Measurements from ENCODE around the gene CDKN2AIPNL. TPM values are rescaled to one million over a fixed set of nuclear protein-coding genes. Genes with fewer than 3 reads are reported as not detected.
"Not testable (repeated sequence)": the region's sequence is repeated elsewhere in the genome, so short reads cannot be mapped to it uniquely, and the experiment has no call there.

CDKN2AIPNL gene
- total and polyA plus RNA-seq, 5 experiments from 2014 or later: 18.3 to 34.2 (median 28.0) TPM

DNA sequence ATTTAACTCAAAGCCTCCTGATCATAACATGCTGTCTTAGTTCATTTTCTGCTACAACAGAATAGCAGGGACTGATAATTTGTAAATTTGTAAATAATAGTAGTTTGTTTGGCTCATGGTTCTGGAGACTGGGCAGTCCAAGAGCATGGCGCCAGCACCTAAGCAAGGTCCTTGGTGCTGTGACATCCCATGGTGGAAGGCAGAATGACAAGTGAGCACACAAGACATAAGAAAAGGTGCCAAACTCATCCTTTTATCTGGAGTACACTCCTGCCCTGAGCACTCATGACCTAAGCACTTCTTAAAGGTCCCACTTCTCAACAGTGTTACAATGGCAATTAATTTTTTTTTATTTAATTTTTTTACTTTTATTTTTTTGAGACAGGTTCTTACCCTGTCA, 24.2 kb downstream of the CDKN2AIPNL start:
- Mint-ChIP-seq H3K27me3 (no peaks in the 10 kb centered on the region), H3K27ac (peak overlapping the region in 2 of 10 donors; percentile 41 to 81), H3K4me1 (peaks cover 4 to 14% (median 8%) of the 10 kb centered on the region in 4 donors), H3K36me3 (peaks cover 10 to 96% (median 36%) of the 10 kb centered on the region in 3 donors), H3K9me3 (peaks cover 0 to 2% (median 0%) of the 10 kb centered on the region in 9 donors), H3K4me3 (no peak overlapping the region)
- peak in 1 of 2 donors; percentile 32 for ATAC-seq
- no peak for DNase-seq
- POLR2A ChIA-PET: no interaction called here

DNA sequence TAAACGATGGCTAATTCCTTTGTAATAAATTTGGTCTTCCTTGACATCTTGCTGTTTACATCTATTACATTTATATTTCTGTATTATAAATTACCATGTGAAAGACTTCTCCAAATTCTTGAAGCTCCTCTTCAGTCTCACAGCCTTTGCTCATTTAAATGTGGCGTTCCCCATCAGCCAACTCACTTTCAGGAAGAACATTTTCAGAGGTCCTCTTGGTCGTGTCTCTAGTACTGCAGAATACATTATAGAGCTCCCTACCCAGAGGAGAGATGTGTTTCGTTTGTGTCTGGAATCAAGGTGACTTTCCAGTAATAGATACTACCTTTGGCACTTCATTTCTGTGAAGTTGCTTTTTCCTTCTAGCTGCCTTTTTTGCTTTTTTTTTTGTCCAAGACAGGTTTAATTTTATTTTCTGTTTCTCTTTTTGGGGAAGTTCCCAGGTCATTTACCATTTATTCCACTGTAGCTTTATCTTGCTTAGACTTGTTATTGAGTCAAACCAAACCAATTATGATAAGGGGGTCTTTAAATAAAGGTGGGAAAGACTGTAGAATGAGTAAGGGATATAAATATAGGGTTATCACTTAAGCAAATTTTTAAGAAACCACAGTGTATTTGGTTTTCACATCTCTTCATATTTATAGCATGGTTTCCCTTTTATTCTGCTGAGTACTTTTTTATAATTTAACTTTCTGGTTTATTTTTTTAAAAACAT, 27.5 kb downstream of the CDKN2AIPNL start:
- Mint-ChIP-seq H3K27ac (peak overlapping the region in 5 of 10 donors; percentile 2 to 83 (median 52)), H3K36me3 (peaks cover 10 to 96% (median 26%) of the 10 kb centered on the region in 3 donors), H3K27me3 (no peaks in the 10 kb centered on the region), H3K4me1 (peaks cover 4 to 29% (median 22%) of the 10 kb centered on the region in 4 donors), H3K4me3 (no peak overlapping the region), H3K9me3 (peaks cover 0 to 2% (median 0%) of the 10 kb centered on the region in 9 donors)
- ATAC-seq (no peak), DNase-seq (no peak)
- POLR2A ChIA-PET: interaction anchor here (0.7 to 1.2 kb wide), 3 partner anchors 27 to 141 kb away, joined by 3 read pairs; partner anchors contain the start of gene CDKN2AIPNL

DNA sequence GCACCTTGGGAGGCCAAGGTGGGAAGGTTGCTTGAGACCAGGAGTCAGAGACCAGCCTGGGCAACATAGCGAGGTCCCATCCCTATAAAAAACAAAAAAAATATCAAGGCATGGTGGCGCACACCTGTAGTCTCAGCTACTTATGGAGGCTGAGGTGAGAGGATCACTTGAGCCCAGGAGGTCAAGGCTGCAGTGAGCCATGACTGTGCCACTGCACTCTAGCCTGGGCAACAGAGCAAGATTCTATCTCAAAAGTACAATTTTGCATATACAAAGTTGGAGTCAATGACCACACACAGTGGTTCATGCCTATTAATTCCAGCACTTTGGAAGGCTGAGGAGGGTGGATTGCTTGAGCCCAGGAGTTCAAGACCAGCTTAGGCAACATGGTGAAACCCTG, 29.5 kb downstream of the CDKN2AIPNL start:
- not testable (repeated sequence) for H3K4me3 Mint-ChIP-seq, H3K9me3 Mint-ChIP-seq, H3K27me3 Mint-ChIP-seq, DNase-seq, ATAC-seq
- POLR2A ChIA-PET: interaction anchor here (1.3 to 1.7 kb wide), 2 partner anchors 11 to 14 kb away, joined by 4 to 7 read pairs; partner anchors contain the start of gene UBE2B
- peaks cover 10 to 96% (median 21%) of the 10 kb centered on the region in 3 donors for H3K36me3 Mint-ChIP-seq
- H3K27ac Mint-ChIP-seq: peak overlapping the region in 2 of 10 donors; percentile 2 to 52
- peaks cover 7 to 43% (median 39%) of the 10 kb centered on the region in 4 donors for H3K4me1 Mint-ChIP-seq

DNA sequence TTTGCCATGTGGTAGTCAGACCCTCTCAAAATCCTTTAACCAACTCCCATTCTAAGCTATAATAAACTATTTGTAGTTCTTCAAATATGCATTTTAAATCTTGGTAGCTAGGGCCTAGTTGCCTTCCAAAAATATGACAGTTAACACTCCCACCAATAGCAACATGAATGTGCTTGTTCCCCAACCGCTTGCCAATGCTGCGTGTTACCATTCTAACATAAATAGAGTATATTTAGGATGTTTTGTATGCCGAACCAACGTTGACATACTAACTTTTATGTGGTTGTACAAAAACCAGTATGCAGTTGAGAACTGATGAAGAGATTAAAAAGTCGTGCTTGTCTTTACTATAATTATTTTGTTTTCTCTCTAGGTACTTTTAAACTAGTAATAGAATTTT, 31.3 kb downstream of the CDKN2AIPNL start:
- no peaks in the 10 kb centered on the region for H3K9me3 Mint-ChIP-seq
- peak overlapping the region in 9 of 10 donors; percentile 14 to 69 (median 41) for H3K4me3 Mint-ChIP-seq
- peak; percentile 55 to 77 for ATAC-seq
- DNase-seq: peak in 3 of 10 donors; percentile 15 to 52 (median 51)
- H3K27ac Mint-ChIP-seq: peak overlapping the region in 9 of 10 donors; percentile 38 to 91 (median 58)
- POLR2A ChIA-PET: interaction anchor here (0.7 to 2.0 kb wide), 2 partner anchors 9 to 204 kb away, joined by 3 to 8 read pairs; partner anchors contain the start of gene UBE2B
- H3K4me1 Mint-ChIP-seq: peaks cover 9 to 53% (median 50%) of the 10 kb centered on the region in 4 donors
- no peaks in the 10 kb centered on the region for H3K27me3 Mint-ChIP-seq
- peaks cover 10 to 94% (median 15%) of the 10 kb centered on the region in 3 donors for H3K36me3 Mint-ChIP-seq

DNA sequence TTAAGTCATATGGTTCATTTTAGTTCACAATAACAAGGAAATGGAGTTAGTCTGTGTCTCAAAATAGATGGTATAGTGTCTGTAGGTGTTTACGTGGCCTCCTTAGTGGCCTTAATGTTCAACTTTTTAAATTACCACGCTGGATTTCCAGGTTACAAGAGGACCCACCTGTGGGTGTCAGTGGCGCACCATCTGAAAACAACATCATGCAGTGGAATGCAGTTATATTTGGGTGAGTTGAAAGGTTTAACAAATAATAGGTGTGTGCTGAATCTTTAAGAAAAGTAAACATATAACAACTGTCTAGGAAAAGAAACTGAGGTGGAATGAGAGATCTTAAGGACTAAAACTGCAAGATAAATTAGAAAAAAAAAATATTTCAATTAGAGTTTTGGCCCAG, 37.4 kb downstream of the CDKN2AIPNL start:
- Mint-ChIP-seq H3K4me3 (peak overlapping the region in 9 of 10 donors; percentile 2 to 91 (median 61)), H3K27me3 (peaks cover 0 to 3% (median 0%) of the 10 kb centered on the region in 5 donors), H3K36me3 (peaks cover 0 to 54% (median 8%) of the 10 kb centered on the region in 3 donors), H3K4me1 (peaks cover 18 to 75% (median 69%) of the 10 kb centered on the region in 4 donors), H3K27ac (peak overlapping the region in 8 of 10 donors; percentile 2 to 98 (median 42)), H3K9me3 (peaks cover 0 to 3% (median 0%) of the 10 kb centered on the region in 9 donors)
- DNase-seq (peak in 2 of 10 donors; percentile 16 to 23), ATAC-seq (no peak)
- POLR2A ChIA-PET: no interaction called here

DNA sequence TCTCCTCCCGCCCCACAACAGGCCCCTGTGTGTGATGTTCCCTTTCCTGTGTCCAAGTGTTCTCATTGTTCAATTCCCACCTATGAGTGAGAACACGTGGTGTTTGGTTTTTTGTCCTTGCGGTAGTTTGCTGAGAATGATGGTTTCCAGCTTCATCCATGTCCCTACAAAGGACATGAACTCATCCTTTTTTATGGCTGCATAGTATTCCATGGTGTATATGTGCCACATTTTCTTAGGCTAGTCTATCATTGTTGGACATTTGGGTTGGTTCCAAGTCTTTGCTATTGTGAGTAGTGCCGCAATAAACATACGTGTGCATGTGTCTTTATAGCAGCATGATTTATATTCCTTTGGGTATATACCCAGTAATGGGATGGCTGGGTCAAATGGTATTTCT, 38.0 kb downstream of the CDKN2AIPNL start:
- DNase-seq, ATAC-seq, POLR2A ChIA-PET, H3K9me3 Mint-ChIP-seq, H3K27me3 Mint-ChIP-seq: not testable (repeated sequence)
- peak overlapping the region in 6 of 10 donors; percentile 53 to 98 (median 70) for H3K27ac Mint-ChIP-seq
- H3K36me3 Mint-ChIP-seq: peaks cover 0 to 48% (median 4%) of the 10 kb centered on the region in 3 donors
- peak overlapping the region; percentile 9 to 97 (median 69) for H3K4me3 Mint-ChIP-seq
- peaks cover 18 to 69% (median 63%) of the 10 kb centered on the region in 4 donors for H3K4me1 Mint-ChIP-seq

DNA sequence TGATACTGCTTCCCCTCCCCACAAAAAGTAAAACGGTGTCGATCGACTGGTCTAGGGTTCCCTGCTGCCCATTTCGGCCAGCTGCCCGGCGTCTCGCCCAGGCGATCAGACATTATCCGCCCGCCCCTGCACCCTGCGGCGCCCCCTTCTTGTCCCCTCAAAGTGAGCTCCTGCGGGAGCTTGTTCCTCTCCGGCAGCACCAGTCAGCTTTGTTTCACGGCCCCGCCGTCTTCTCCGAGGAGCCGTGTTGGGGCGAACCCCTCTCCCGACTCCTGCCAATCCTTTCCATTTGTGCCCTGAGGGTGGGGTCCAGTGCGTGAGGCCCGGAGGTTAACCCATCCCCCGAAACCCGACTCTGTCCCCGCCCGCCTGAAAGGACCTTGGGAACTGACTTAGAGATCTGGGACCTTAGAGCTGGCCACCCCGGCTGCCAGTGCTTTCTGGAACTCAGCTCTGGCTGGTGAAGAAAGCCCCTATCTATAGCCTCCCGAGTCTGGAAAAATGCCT, 39.8 kb downstream of the CDKN2AIPNL start:
- peak overlapping the region; percentile 90 to 100 (median 99) for H3K27ac Mint-ChIP-seq
- H3K27me3 Mint-ChIP-seq: peaks cover 0 to 3% (median 0%) of the 10 kb centered on the region in 5 donors
- POLR2A ChIA-PET: interaction anchor here (0.5 to 7.8 kb wide), 22 partner anchors 8 to 1635 kb away, joined by 3 to 121 read pairs (median 5); partner anchors contain the start of genes C5orf24, CDKN2AIPNL, HSPA4 and JADE2
- DNase-seq (peak in 8 of 10 donors; percentile 14 to 63 (median 36)), ATAC-seq (no peak)
- peak overlapping the region; percentile 88 to 99 (median 98) for H3K4me3 Mint-ChIP-seq
- peaks cover 3 to 33% (median 4%) of the 10 kb centered on the region in 3 donors for H3K36me3 Mint-ChIP-seq
- H3K4me1 Mint-ChIP-seq: peaks cover 20 to 65% (median 58%) of the 10 kb centered on the region in 4 donors
- peaks cover 0 to 3% (median 0%) of the 10 kb centered on the region in 9 donors for H3K9me3 Mint-ChIP-seq

DNA sequence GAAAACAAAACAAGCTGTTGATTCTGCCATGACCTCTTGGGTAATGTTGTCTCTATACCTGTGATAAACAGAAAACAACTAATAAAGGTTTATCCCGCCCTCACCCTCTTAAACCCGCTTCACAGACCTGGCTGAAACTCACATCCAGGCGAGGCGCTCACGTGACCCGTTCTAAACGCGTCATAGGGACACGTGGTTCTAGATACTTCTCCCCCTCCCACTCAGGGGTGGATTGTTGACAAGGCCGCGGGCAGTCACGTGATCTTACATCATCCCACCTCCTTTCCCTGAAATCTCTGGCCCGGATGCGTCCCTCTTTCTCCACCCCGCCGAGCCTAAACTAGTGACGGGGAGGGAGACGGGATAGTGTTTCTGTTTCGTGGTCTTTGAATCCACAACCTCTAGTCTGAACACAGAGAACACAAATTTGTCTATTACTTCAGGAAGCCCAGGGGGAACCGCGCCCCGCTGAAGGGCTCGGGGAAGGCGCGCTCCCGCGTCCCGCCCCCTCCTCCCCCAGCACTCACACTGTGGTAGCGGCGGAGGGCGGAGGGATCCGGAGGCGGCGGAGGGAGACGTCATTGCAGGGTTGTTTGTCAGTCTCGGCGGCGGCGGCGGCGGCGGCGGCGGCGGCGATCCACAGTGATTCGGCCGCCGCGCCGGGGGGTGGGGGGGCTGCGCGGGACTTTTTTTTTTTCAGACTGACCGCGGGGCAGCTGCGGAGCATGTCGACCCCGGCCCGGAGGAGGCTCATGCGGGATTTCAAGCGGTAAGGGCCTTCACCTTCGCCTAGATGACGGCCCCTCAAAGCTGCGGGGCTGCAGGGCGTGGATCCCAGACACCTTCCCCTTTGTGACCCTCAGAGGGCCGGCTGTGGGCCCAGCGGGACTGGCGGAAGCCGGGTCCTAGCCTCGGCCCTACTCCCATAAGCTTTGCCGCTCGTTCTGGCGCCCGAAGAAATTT, 40.5 kb downstream of the CDKN2AIPNL start, which contains the start of gene UBE2B:
TSS of gene UBE2B (plus strand) at position 699 of the 963 bp plus-strand sequence. CDS start at position 726, 27 bp downstream.
- POLR2A ChIA-PET: interaction anchor here (0.5 to 7.8 kb wide), 22 partner anchors 8 to 1635 kb away, joined by 3 to 121 read pairs (median 5); partner anchors contain the start of genes C5orf24, CDKN2AIPNL, HSPA4 and JADE2
- peaks cover 0 to 4% (median 0%) of the 10 kb centered on the region in 9 donors for H3K9me3 Mint-ChIP-seq
- peaks cover 0 to 3% (median 0%) of the 10 kb centered on the region in 5 donors for H3K27me3 Mint-ChIP-seq
- peaks cover 22 to 70% (median 61%) of the 10 kb centered on the region in 4 donors for H3K4me1 Mint-ChIP-seq
- peak within 1 kb of the TSS; percentile 91 to 100 (median 100) for H3K27ac Mint-ChIP-seq
- H3K4me3 Mint-ChIP-seq: peak within 1 kb of the TSS; percentile 88 to 99 (median 98)
- peaks cover 4 to 26% (median 5%) of the 10 kb centered on the region in 3 donors for H3K36me3 Mint-ChIP-seq
- ATAC-seq (peak; percentile 68 to 75), DNase-seq (peak; percentile 94 to 99 (median 97))

DNA sequence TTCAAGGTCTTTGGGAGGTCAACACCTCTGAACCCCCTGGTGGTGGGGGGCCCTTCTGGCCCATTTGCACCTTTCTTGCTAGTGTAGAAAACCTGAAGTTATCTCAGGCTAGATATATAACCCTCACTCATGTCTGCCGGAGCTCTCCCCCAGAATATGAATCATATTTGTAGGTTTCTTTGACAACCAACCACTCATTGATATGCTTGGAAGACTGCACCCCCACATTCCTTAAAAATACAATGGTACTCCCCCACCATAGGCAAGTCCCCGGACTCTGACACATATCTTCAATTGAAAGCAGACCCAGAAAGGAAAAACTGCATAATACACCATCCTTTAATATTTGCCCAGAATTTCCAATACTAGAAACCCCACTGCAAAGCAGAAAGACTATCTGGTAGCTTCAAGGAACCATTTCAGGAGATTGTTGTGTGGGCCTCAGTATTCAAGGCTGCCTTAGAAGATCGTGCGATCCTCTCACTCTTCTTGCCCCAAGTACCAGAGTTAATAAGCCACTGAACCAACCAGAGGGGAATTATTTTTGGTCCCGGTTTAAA, 41.3 kb downstream of the CDKN2AIPNL start:
- peak overlapping the region; percentile 88 to 99 (median 98) for H3K4me3 Mint-ChIP-seq
- peak overlapping the region; percentile 91 to 100 (median 100) for H3K27ac Mint-ChIP-seq
- H3K9me3 Mint-ChIP-seq: peaks cover 0 to 4% (median 0%) of the 10 kb centered on the region in 9 donors
- peaks cover 4 to 19% (median 5%) of the 10 kb centered on the region in 3 donors for H3K36me3 Mint-ChIP-seq
- POLR2A ChIA-PET: interaction anchor here (0.6 to 7.8 kb wide), 8 partner anchors 9 to 270 kb away, joined by 3 to 121 read pairs (median 14); partner anchors contain the start of genes CDKN2AIPNL, JADE2 and PPP2CA
- H3K27me3 Mint-ChIP-seq: peaks cover 0 to 3% (median 0%) of the 10 kb centered on the region in 5 donors
- ATAC-seq (peak; percentile 19 to 27), DNase-seq (no peak)
- peaks cover 25 to 69% (median 61%) of the 10 kb centered on the region in 4 donors for H3K4me1 Mint-ChIP-seq

DNA sequence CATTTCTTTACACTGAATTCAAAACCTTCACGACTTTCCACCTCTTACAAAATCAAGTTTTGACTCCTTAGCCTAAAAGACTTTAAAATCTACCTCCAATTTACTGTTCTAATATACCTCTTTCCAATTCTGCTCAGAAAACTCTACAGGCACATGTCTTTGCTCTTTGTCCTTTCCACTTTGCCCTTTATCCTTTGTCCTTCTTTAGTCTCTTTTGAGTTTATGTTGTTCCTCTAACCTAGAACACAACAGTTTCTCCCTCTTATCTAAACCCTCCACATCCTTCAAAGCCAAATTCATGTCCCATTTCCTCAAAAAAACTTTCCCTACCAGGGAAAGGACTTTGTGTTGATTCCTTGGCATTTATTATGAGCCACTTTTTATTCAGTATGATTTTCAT, 46.1 kb downstream of the CDKN2AIPNL start:
- Mint-ChIP-seq H3K4me1 (peaks cover 20 to 40% (median 36%) of the 10 kb centered on the region in 4 donors), H3K27me3 (no peaks in the 10 kb centered on the region), H3K4me3 (peak overlapping the region in 8 of 10 donors; percentile 0 to 57 (median 3)), H3K36me3 (peaks cover 4 to 7% (median 5%) of the 10 kb centered on the region in 3 donors), H3K27ac (peak overlapping the region in 5 of 10 donors; percentile 29 to 82 (median 43)), H3K9me3 (peaks cover 0 to 4% (median 0%) of the 10 kb centered on the region in 9 donors)
- POLR2A ChIA-PET: interaction anchor here (7.8 kb wide), 1 partner anchor 160 kb away, joined by 121 read pairs; the partner anchor contains the start of gene JADE2
- DNase-seq (no peak), ATAC-seq (no peak)

DNA sequence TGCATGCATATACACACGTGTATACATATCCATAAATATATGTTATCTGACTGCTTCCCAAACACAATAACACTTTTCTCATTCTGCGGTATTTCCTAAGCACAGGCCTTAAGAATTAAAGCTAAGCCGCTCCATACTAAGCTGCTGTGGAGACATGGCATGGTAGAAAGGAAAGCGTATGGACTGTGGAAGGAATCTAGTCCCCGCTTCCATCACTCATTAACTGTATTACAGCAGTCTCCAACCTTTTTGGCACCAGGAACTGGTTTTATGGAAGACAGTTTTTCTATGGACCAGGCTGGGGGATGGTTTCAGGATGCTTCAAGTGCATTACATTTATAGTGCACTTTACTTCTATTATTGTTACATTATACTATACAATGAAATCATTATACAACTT, 56.0 kb downstream of the CDKN2AIPNL start:
- peaks cover 0 to 12% (median 0%) of the 10 kb centered on the region in 3 donors for H3K36me3 Mint-ChIP-seq

More for the DNA sequence above, 56.0 kb downstream of the CDKN2AIPNL start:
- Mint-ChIP-seq H3K9me3 (no peaks in the 10 kb centered on the region), H3K4me1 (peaks cover 0 to 10% (median 0%) of the 10 kb centered on the region in 4 donors), H3K4me3 (no peak overlapping the region), H3K27ac (no peak overlapping the region), H3K27me3 (no peaks in the 10 kb centered on the region)
- POLR2A ChIA-PET: no interaction called here
- ATAC-seq (no peak), DNase-seq (no peak)
